OCI-LY3 (cell line): ENCODE results near the gene MT1G.
"Not testable (repeated sequence)": the region's sequence is repeated elsewhere in the genome, so short reads cannot be mapped to it uniquely, and the experiment has no call there.

Experiments
- CTCF ChIP-seq: fragments of 200-600, 300-600 bp; sonication (generic); IDR thresholded peaks from 2 replicates; pipeline ENCODE4 v1.5.1; 2014; ENCODE audit warnings: antibody characterized with exemption, low read length, low read depth
- EZH2phosphoT487 ChIP-seq: fragments of 200-600 bp; shearing (Covaris generic); IDR thresholded peaks from 2 replicates; pipeline ENCODE4 v1.6.1; 2018; ENCODE audit warnings: antibody characterized with exemption, mixed run types, low read depth

GRCh38 chr16:56671691-56672090 lies 3.8 kb upstream of the MT1G start:
- not testable (repeated sequence) for TF ChIP-seq CTCF, EZH2phosphoT487
